SK-N-MC (cell line): ENCODE measurements around the gene MLPH.

Experiments
- DNase-seq: peaks from one replicate; pipeline ENCODE4 v3.0.0-alpha.2; 2011; ENCODE audit warnings: low read depth, low spot score
- H3K27ac ChIP-seq: fragments of 200-600 bp; sonication (generic); 2 replicates; pipeline ENCODE4 v1.5.1; 2016; ENCODE audit warnings: mixed run types
- H3K36me3 ChIP-seq: fragments of 200-600 bp; sonication (generic); 2 replicates; pipeline ENCODE4 v1.6.1; 2017; ENCODE audit warnings: antibody characterized with exemption, low read length, mixed read lengths; ENCODE audit not compliant: insufficient read depth
- H3K4me3 ChIP-seq: fragments of 200-600 bp; sonication (generic); 2 replicates; pipeline ENCODE4 v1.5.1; 2016
- H3K9ac ChIP-seq: fragments of 200-600 bp; sonication (generic); 2 replicates; pipeline ENCODE4 v1.8.0; 2017; ENCODE audit warnings: mixed run types, mixed read lengths; ENCODE audit not compliant: insufficient read length
- H3K9me3 ChIP-seq: fragments of 200-600 bp; sonication (generic); 2 replicates; pipeline ENCODE4 v1.6.1; 2017; ENCODE audit warnings: low read depth, mild to moderate bottlenecking, antibody characterized with exemption, low read length, moderate library complexity, mixed read lengths
- EZH2 ChIP-seq: fragments of 200-600 bp; sonication (generic); IDR thresholded peaks from one replicate; pipeline ENCODE4 v1.6.1; 2017; ENCODE audit warnings: antibody characterized with exemption
- FOXP2 ChIP-seq: optimal IDR thresholded peaks from 2 replicates; pipeline ENCODE3; 2011; ENCODE audit warnings: mild to moderate bottlenecking, moderate library complexity; ENCODE audit not compliant: insufficient read depth; ENCODE audit errors: extremely low read length, control extremely low read depth
- POLR2AphosphoS5 ChIP-seq: IDR thresholded peaks from 2 replicates; pipeline ENCODE4 v1.6.1; 2012; ENCODE audit warnings: mild to moderate bottlenecking, low read depth, low read length, borderline replicate concordance

MLPH gene

DNA sequence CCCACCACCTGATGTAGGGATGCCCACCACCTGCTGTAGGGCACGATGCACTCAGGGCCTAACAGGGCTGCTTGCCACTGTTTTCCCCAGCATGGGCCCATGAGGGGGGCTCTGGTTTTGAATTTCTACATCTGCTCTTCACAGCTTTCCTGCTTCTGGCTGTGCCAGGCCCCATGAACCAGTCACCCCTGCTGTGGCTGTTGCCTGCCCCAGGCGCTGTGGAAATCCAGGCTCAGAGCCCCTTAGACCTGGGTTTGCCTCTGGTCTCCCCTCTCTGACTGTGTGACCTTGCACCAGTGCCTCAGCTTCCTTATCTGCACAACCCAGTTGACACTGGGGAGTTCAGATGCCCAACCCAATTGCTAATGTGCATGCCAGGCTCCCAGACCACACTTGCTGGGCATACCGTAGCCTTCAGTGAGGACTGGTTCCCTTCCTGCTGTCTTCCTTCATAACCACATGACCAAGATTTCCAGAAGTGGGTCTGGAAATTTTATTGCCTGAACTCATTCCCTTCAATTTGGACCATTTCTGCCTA, 6.0 kb upstream of the MLPH start:
- TF ChIP-seq POLR2AphosphoS5, result no peak
- TF ChIP-seq EZH2, result no peak
- no peak for TF ChIP-seq FOXP2
- Histone ChIP-seq H3K27ac (no peak overlapping the region), H3K9ac (no peak overlapping the region), H3K9me3 (no peaks in the 10 kb centered on the region), H3K36me3 (no peaks in the 10 kb centered on the region), H3K4me3 (no peak overlapping the region)
- no peak for DNase-seq

DNA sequence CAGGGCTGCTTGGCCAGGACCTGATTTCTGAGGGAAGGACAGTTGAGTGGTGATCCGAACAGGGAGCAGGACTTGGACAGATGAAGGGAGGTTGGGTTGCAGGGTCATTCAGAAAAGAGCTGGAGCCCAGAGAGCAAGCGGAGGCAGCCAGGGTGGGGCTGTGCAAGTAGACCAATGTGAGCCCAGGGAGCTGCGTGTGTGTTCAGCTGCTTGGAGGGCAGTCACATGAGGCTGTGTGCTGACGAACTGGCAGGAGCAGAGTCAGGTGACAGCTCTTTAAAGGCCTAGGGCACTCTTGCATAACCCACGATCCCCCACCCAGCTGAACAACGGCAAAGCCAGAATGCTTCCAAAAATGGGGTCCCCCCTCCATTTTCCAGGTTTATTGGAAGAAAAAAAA, 4.6 kb upstream of the MLPH start:
- no peaks in the 10 kb centered on the region for H3K9me3 ChIP-seq
- H3K27ac ChIP-seq, result no peak overlapping the region
- no peak for TF ChIP-seq EZH2
- TF ChIP-seq FOXP2, result no peak
- no peak for TF ChIP-seq POLR2AphosphoS5
- H3K36me3 ChIP-seq, result no peaks in the 10 kb centered on the region
- no peak overlapping the region for H3K9ac ChIP-seq
- no peak overlapping the region for H3K4me3 ChIP-seq
- no peak for DNase-seq

DNA sequence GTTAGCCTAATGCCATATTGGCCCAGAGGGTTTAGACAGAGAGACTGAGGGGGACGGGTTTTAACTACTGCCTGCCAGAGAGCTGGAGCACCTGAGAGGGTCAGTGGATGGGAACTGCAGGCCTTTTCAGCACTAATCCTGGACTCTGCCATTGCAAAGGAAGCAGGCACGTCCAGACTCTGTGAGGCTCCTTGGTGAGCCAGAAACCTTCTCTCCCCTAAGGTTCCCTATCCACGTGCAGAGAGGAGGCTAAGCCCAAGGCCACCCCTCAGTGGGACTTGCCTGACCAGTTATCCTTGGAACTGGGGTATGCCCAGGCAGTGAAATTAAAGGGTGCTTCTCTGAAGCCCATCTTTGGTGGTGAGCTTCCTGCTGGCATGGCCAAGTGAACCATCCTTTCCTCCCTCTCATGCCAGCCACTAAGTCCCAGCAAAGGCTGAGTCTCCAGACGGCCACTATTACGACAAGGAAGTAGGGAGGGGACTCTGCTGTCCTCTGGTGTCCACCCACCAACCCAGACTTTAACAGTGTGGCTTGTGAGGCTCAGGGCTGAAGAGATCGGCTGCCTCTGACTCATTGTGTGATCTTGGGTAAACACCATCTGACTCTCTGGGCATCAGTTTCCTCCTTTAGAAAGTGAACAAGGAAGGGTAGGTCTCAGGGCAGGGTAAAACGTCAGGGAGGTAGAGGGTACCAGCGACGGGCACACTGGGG, 3.9 kb upstream of the MLPH start:
- H3K4me3 ChIP-seq, result no peak overlapping the region
- no peak for DNase-seq
- no peaks in the 10 kb centered on the region for H3K9me3 ChIP-seq
- no peaks in the 10 kb centered on the region for H3K36me3 ChIP-seq
- H3K9ac ChIP-seq, result no peak overlapping the region
- TF ChIP-seq POLR2AphosphoS5 (no peak), FOXP2 (no peak), EZH2 (no peak)
- H3K27ac ChIP-seq, result no peak overlapping the region

DNA sequence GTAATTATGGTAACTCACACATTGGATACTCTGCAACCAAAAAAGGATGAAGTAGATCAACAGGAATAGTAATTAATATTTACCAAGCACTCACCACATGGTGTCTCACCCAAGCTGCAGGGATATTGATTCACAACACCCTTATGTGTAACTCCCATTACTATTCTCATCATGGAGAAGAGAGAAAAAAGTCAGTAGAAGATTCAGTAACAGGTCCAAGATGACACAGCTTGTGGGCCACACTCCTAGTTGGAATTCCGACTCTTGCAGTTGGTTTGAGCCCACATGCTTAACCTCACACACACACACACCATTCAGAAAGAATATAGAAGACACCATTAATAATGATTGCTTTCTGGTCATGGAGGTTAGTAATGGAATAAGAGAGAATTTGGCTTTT, 1.7 kb upstream of the MLPH start:
- no peak overlapping the region for H3K9ac ChIP-seq
- H3K27ac ChIP-seq, result no peak overlapping the region
- no peak for DNase-seq
- H3K9me3 ChIP-seq, result no peaks in the 10 kb centered on the region
- no peaks in the 10 kb centered on the region for H3K36me3 ChIP-seq
- H3K4me3 ChIP-seq, result no peak overlapping the region
- TF ChIP-seq FOXP2 (no peak), POLR2AphosphoS5 (no peak), EZH2 (no peak)

DNA sequence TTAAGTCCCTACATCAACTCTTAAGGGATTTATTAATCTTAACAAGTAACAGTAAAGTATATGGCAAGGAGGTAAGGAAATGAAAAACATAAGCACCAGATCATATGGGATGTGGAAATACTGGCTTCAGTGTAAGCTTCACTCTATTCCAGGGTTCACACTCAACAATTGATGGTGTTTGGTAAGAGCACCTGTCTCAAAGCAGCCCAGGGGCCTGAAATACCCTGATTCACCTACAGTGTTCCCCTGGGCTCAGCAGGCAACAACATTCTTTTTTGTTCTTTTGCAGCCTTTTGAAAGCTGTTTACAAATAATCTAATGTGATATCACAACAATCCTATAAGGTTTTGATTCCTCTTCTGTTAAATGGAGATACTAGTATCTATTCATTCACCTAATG, 1.2 kb upstream of the MLPH start:
- Histone ChIP-seq H3K27ac (no peak overlapping the region), H3K9me3 (no peaks in the 10 kb centered on the region), H3K9ac (no peak overlapping the region), H3K4me3 (no peak overlapping the region), H3K36me3 (no peaks in the 10 kb centered on the region)
- DNase-seq, result no peak
- TF ChIP-seq POLR2AphosphoS5 (no peak), FOXP2 (no peak), EZH2 (no peak)

DNA sequence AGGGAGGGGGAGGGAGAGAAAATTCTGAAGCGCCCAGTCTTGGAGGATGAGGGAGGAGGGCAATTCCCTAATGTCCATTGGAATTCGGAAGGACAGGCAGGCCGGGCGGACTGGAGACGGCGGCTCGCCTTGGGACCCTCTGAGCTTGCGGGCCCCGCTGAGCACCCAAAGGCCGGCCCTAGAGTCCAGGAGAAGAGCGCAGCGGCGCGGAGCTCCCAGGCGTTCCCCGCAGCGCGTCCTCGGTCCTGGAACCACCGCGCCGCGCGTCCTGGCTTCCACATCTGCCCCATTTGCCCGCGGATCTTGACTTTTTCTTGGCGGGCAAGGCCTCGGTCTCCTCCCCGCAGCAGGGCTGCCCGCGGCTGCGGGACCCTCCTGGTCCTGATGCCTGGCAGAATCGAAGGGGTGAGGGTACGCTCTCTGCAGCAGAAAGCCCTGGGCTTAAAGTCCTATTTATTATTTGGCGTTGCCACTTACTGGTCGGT, 675 bp upstream of the MLPH start:
- Histone ChIP-seq H3K4me3 (no peak overlapping the region), H3K36me3 (no peaks in the 10 kb centered on the region), H3K27ac (no peak overlapping the region), H3K9me3 (no peaks in the 10 kb centered on the region), H3K9ac (no peak overlapping the region)
- DNase-seq, result no peak
- TF ChIP-seq FOXP2, result no peak

DNA sequence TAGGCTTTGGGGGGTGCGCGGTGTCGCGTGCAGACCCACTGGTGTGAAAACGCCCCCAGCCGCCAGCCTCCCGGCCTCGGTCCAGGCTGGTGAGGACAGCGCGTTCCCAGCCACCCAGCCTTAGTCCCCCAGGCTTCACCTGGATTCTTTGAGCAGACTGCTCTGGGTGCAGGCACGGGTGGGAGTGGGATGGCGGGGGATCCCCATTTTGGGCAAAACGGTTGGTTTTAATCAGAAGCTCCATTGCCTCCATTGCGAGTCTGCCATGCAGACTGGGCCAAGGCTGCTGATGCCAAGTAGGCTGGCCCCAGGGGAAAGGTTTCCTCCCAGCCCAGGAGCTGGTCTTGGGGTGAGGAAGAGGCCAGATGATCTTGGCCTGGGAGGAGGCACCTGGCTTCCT, 445 bp downstream of the MLPH start:
- Histone ChIP-seq H3K27ac (no peak overlapping the region), H3K4me3 (no peak overlapping the region), H3K9me3 (no peaks in the 10 kb centered on the region; the same call in 1 of the 2 replicates), H3K9ac (no peak overlapping the region), H3K36me3 (no peaks in the 10 kb centered on the region)
- DNase-seq, result no peak
- no peak for TF ChIP-seq FOXP2

DNA sequence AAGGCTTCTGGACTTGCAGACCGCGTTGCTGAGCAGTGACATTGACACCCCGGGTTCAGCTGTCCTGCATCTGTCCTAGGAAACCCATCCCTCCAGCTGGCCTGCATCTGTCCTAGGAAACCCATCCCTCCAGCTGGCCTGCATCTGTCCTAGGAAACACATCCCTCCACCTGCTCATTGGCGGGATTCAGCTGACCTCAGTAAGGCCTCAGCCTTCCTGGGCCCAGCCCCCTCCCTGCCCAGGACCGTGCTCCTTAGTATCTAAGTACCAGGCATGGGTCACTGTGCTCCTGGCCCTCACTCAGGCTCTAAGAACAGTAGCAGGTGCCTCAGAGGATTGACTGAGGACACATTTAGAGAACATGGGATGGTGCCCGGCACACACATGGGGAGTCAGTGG, 1.2 kb downstream of the MLPH start:
- Histone ChIP-seq H3K9ac (no peak overlapping the region), H3K27ac (no peak overlapping the region), H3K4me3 (no peak overlapping the region), H3K36me3 (no peaks in the 10 kb centered on the region), H3K9me3 (no peaks in the 10 kb centered on the region; the same call in 1 of the 2 replicates)
- TF ChIP-seq EZH2 (no peak), FOXP2 (no peak), POLR2AphosphoS5 (no peak)
- no peak for DNase-seq
